Fibroblast of villous mesenchyme (primary cell): Measurements from ENCODE around the gene ARFIP2. TPM values are rescaled to one million over a fixed set of nuclear protein-coding genes. Genes with fewer than 3 reads are reported as not detected.

Source experiments
- DNase-seq: peaks from one replicate; pipeline ENCODE4 v3.0.0-alpha.2; 2010; ENCODE audit warnings: low read depth
- H3K4me3 ChIP-seq: 2 replicates; pipeline ENCODE4 v1.5.1; 2011; ENCODE audit warnings: low read depth, mild to moderate bottlenecking, low read length
- CTCF ChIP-seq: IDR thresholded peaks from 2 replicates; pipeline ENCODE4 v1.5.1; 2012; ENCODE audit warnings: low read depth, mild to moderate bottlenecking, low read length; ENCODE audit not compliant: insufficient read depth
- total RNA-seq: library from RNA; depleted of rRNA; stranded (reverse); fragments of >200 nt; gene quantifications from 2 replicates; pipeline ENCODE4 v1.2.3, GENCODE V29; 2012

Gene ARFIP2
- total RNA-seq, 1 donor, result 66.9 TPM

- TF ChIP-seq CTCF, result no peak
- no peak overlapping the region for H3K4me3 ChIP-seq
- DNase-seq, result no peak
Observed at GRCh38 chr11:6483015-6483414, 1.9 kb upstream of the ARFIP2 start.

GRCh38 chr11:6482441-6482840, 1.3 kb upstream of the ARFIP2 start:
- peak overlapping the region; percentile 97 for H3K4me3 ChIP-seq
- DNase-seq, result no peak
- no peak for TF ChIP-seq CTCF

- peak overlapping the region; percentile 97 for H3K4me3 ChIP-seq
- no peak for TF ChIP-seq CTCF
- DNase-seq, result peak; percentile 37
Observed at GRCh38 chr11:6481924-6482275, 769 bp upstream of the ARFIP2 start.

GRCh38 chr11:6480299-6480914, 724 bp downstream of the ARFIP2 start:
- peak; percentile 28 for DNase-seq
- H3K4me3 ChIP-seq, result peak overlapping the region; percentile 97
- TF ChIP-seq CTCF, result no peak

GRCh38 chr11:6476571-6476970, 4.6 kb downstream of the ARFIP2 start:
- no peak overlapping the region for H3K4me3 ChIP-seq
- no peak for TF ChIP-seq CTCF
- DNase-seq, result no peak

GRCh38 chr11:6475936-6476335, 5.2 kb downstream of the ARFIP2 start:
- DNase-seq, result no peak
- TF ChIP-seq CTCF, result no peak
- no peak overlapping the region for H3K4me3 ChIP-seq
